HG03442 (cell line): ENCODE measurements around the gene THSD4.
"Not testable (repeated sequence)": the region's sequence is repeated elsewhere in the genome, so short reads cannot be mapped to it uniquely, and the experiment has no call there.

Experiments
- ATAC-seq: cut with Tn5 transposase; IDR thresholded peaks from one replicate; pipeline ENCODE4 v1.9.1; 2021; ENCODE audit warnings: mild to moderate bottlenecking, moderate library complexity; ENCODE audit not compliant: unreplicated experiment

Gene THSD4

DNA sequence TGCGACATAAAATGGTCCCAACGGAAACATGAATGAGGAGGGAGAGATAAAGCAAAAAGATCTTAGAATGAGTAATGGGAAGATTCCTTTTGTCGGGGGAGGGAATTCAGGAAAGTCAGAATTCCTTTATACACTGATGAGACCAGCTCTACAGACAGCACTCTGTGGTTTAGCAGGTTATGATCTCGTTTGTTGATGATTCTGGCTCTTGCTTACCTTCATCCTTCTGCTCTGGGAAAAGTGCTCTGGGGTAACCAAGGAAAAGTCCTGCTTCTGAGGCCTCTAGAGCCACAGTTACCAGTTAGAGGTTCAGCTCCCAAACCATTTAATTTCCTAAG is 544.4 kb downstream of the THSD4 start:
- ATAC-seq: no peak

GRCh38 chr15:71660501-71660900 is 545.2 kb downstream of the THSD4 start:
- ATAC-seq: no peak

DNA sequence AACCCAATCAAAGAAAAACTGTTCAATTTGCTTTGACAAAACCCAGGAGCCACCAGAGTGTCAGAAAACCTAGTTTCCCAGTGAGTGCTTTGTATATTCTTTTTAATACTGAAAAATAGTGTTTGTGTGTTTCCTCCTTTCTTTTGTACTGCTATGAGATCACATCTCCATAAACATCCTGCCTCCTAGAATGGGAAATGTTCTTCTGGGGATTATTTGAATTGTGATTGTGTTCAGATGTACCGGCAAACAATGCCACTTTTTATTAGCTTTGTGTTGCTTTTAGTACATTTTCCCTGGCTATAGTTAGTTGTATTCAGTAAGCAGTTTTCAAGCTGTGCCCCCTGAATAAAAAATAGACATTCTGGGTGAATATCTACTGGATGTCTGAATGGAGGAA is 547.0 kb downstream of the THSD4 start:
- ATAC-seq: no peak

GRCh38 chr15:71664622-71665021 is 549.4 kb downstream of the THSD4 start:
- no peak for ATAC-seq

DNA sequence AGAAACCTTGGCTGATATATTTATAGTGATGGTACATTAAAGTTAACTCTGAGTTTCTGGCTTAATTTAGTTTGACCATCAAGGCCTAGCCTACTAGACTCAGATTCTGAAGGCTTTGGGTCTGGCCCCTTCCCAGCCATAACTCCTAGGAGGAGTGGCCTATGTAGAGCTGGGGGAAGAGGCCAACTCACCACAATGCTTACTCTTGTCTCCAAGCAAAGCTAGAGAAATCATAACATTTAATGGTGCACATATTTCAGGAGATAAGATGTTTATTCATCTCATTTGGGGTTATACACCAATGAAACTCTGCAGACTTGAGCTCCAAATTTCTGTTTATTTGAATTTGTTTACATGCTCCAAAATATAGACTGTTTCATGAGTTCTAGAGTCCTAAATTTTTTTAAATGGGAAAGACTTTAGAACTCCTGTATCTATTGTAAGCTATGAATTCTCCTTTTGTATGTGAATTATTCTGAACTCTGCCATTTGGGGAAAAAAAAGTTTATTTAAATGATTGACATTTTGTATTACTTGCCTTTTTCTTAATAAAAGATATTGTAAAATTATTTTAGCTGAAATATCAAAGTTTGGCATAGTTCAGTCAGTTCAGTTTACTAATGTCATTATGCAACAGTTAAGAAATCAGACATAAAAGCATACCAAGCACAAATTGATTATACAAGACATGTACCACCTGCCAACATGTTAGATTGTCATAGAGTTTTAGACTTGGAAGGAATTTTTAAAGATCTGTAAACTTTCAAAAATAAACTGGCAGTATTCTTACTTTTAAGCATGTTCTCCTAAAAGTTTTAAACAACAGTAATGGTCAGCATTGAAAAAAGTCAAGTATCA is 551.7 kb downstream of the THSD4 start:
- ATAC-seq: no peak

GRCh38 chr15:71669688-71670087 is 554.4 kb downstream of the THSD4 start:
- ATAC-seq: no peak

DNA sequence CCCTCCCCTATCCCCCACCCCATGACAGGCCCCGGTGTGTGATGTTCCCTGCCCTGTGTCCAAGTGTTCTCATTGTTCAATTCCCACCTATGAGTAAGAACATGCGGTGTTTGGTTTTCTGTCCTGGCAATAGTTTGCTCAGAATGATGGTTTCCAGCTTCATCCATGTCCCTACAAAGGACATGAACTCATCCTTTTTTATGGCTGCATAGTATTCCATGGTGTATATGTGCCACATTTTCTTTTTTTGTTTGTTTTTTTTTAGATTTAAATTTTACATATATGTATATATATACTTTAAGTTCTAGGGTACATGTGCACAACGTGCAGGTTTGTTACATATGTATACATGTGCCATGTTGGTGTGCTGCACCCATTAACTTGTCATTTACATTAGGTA is 555.0 kb downstream of the THSD4 start:
- ATAC-seq: not testable (repeated sequence)

- no peak for ATAC-seq
Observed at GRCh38 chr15:71674354-71674753, 559.1 kb downstream of the THSD4 start.

DNA sequence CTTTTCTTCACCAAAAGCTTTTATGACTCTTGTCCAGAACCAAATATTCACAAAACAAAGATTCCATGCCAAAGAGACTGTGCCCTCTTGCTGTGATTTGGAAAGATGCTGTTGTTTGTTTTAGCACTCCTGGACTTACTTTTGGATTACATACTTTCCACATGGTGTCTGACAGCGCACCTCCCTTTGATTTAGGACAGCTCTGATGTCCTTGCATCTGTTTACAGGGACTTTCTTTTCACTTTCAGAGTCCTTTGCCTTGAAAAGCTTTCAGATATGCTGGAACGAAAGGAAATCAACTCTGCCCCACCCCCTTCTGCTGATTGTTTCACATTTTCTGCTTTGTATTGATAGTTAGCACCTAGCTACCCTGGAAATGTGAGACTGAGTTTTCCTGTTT is 562.1 kb downstream of the THSD4 start:
- ATAC-seq: no peak

DNA sequence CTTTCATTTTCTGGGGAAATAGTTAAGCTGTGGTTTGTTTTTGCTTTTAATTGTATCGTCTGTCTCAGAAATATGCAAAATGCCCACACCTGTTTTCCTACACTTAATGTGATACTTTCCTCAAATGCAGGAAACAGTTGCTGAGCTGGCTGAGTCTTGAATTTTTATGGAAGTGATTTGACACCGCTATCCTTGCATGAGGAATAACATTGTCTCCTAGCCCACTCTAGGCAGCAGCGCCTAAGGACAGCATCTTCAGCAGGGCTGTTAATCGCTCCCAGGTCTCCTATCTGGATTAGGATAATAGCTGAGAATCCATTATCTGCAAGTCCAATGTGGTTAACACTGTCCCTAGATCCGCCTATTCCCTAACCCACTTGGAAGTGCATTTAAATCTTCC is 562.5 kb downstream of the THSD4 start:
- ATAC-seq: no peak

- ATAC-seq: no peak
Observed at GRCh38 chr15:71678191-71678590, 562.9 kb downstream of the THSD4 start.

DNA sequence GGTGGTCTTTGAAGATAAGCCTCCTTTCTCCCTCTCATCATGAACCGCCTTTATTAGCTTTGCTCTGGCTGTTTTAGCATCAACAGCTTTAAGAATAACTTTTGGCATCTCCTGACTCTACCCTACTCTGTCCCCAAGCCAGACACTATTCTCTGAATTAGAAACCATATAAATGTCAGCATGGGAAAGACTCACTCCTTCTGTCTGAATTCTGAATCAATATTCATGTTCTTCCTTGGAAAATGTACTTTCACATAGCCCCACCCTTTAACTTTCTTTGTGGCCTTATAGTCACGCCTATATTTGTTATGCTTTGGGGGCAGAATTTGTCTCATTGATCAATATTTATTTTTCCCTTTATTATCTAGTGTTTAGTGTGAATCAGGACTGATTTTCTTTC is 563.3 kb downstream of the THSD4 start:
- no peak for ATAC-seq

DNA sequence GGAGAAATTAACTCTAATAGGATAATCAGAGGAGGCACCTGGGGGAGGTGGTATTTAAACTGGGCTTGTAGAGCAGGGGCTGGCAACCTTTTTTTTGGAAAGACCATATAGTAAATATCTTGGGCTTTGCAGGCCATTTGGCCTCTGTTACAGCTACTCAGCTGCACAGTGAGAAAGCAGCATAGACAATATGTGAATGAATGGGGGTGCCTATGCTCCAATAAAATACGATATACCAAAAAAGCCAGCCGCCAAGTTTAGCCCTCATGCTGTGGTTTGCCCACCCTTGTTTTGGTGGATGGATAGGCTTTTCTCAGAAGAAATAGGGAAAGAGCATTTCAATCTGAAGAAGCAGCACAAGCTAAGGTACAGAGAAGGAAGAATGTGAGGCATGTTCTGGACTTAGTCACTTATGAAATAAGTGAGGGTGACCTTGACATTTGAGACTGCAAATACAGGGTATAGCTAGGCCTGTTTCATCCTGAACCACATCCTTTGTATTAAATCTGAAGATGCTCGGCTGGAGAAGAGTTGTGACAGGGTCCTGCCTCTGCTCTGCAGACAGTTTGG is 564.0 kb downstream of the THSD4 start:
- no peak for ATAC-seq

DNA sequence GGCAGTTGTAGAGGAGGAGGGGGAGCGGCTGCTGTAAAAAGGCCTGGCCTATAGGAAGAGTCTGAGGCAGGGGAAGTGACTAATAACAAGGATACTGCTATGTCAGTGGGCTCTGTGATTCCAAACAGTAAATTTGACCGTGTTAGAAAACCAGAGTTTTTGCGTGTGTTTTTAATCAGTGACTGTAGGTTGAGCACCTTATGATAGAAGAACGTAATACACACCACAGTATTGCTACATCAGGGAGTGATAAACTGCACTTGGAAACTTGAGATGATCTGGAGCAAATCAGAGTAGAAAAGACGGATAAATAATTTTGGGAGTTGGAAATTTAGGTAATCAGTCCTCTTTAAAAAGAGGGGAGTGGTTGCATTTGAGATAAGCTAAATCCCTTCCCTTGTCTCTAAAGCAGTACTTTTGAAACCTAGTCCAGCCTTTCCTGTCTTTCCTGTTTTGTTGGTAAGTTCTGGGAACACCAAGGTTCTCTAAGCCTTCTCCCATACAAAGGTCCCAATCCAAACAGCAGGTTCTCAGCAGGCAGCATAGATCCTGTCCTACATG is 564.6 kb downstream of the THSD4 start:
- no peak for ATAC-seq

- ATAC-seq: no peak
Observed at GRCh38 chr15:71682001-71682400, 566.7 kb downstream of the THSD4 start.

- no peak for ATAC-seq
Observed at GRCh38 chr15:71683411-71684274, 568.4 kb downstream of the THSD4 start.

GRCh38 chr15:71685420-71685993 is 570.2 kb downstream of the THSD4 start:
- ATAC-seq: no peak

- ATAC-seq: no peak
Observed at GRCh38 chr15:71686221-71687050, 571.2 kb downstream of the THSD4 start.

DNA sequence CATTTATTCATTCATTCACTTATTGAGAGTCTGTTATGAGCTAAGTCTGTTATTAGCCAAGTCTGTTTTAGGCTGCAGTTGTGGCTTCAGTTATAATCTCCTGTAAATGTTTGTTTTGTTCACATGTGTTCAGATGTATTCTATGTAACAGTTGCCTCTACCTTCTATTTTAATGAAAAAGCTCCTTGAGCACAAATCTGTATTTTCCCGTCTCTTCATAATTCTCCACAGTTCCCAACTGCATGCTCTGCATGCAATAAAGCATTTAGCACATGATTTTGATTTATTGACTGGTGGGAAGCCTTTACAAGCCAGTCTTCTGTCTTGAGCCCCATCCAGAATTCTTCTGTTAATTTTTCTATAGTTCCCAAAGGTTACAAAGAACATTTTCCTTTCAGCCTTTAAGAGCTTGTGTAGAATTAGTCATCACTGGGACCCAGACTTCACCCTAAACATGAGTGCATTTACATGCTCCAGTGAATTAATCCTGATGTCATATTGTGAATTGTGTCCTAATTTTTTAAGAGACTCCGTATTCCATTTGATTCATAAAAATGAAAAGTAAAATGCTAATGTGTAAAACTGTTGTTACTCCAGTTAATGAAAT is 572.7 kb downstream of the THSD4 start:
- ATAC-seq: no peak
